Medulla oblongata (tissue), 1 donor: ENCODE results near the gene ZFAND3.
A peak's percentile ranks its signal among the peaks of the same experiment; 100 is the strongest.
"Not testable (repeated sequence)": the region's sequence is repeated elsewhere in the genome, so short reads cannot be mapped to it uniquely, and the experiment has no call there.

ENCODE experiments used
- DNase-seq: peaks from one replicate; pipeline ENCODE4 v3.0.0-alpha.2; 2015; ENCODE audit errors: extremely low spot score

The ZFAND3 gene

DNA sequence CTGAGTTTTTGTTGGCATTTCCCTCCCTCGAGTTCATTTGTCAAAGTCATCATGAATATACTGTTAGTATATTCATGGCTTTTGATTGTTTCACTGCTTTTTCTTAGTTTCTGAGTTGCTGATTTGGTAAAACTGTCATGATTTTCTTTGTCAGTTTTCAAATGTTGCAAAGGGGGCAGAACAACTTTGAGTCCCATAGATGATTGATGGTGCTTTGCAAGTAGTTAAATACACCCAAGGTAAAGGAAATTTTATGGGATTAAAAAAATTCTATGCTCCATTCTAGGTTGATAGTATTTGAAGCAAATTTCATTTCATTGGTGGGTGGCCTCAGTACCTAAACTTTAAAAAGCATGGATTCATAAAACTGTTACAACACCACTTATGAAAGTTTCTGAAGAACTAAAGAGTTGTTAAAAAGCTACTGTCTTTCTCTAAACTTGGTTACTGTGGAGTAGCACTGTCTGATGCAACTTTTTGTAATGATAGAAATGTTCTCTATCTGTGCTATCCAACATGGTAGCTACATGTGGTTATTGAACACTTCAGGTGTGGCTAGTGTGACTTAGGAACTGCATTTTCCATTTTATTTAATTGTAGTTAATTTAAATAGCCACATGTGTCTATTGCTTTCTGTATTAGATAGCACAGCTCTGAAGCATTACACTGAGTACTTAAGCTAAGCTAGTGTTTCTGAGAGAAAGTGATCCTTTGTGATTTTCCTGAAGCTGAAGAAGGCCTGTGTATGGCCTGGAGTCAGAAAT, 153.6 kb downstream of the ZFAND3 start:
- DNase-seq = no peak

GRCh38 chr6:37974381-37974780, 154.9 kb downstream of the ZFAND3 start:
- no peak for DNase-seq

GRCh38 chr6:37974943-37975342, 155.4 kb downstream of the ZFAND3 start:
- DNase-seq = no peak

DNA sequence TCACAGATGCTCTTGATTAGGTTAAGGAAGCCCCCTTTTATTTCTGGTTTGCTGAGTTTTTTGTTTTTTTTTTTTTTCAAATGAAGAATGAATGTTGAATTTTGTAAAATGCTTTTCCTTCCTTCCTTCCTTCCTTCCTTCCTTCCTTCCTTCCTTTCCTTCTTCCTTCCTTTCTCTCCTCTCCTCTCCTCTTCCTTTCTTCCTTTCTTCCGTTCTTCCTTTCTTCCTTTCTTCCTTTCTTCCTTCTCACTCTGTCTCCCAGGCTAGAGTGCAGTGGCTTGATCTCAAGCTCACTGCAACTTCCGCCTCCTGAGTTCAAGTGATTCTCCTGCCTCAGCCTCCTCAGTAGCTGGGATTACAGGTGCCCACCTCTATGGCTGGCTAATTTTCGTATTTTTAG, 158.2 kb downstream of the ZFAND3 start:
- DNase-seq = no peak

GRCh38 chr6:37979392-37980221, 160.1 kb downstream of the ZFAND3 start:
- DNase-seq = no peak

GRCh38 chr6:37980222-37980595, 160.7 kb downstream of the ZFAND3 start:
- DNase-seq = peak; percentile 40

DNA sequence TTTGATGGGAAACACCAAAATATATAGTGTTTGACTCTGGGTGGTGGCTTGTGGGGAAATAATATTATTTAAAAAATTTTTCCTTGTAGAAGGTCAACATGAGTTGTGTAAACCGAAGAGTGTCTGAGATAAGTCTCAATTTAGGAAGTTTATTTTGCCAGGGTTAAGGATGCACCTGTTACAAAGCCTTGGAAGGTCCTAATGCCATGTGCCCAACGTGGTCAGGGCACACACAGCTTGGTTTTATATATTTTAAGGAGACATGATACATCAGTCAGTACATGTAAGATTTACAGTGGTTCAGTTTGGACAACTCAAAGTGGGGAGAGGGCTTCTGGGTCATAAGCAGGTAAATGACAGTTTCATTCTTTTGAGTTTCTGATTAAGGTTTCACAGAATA, 162.1 kb downstream of the ZFAND3 start:
- no peak for DNase-seq

DNA sequence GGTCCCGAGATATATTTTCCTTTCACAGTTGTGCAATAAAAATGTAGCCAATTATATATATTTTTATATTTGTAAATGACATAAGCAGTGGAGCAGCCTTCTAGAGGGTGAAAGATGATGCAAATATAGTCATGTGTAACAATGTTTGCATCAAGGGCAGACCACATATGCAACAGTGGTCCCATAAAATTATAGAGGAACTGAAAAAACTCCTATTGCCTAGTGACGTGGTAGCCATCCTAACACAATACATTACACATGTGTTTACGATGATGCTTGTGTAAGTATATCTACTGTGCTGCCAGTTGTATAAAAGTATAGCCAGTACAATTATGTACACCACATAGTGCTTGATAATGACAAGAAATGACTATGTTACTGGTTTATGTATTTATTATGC, 162.8 kb downstream of the ZFAND3 start:
- no peak for DNase-seq

GRCh38 chr6:37983720-37984501, 164.4 kb downstream of the ZFAND3 start:
- no peak for DNase-seq

DNA sequence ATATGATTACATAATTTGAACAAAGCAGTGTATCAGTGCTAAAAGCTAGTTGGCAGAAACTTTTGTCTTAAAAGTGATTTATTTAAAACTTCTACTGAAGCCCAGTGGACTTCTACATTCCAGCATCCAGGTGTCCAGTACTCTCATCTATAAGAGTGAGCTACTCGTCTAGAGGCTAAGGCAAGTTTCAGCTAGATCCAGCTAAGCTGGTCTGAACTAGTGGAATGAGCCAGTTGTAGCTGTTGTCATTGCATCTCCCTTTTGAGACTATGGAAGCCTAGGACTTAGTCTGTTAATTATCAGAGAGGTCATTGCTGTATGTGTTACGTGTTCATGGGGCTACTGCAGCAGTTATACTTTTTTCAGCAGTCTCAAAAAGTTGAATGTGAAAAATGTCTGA, 165.1 kb downstream of the ZFAND3 start:
- no peak for DNase-seq

GRCh38 chr6:37985355-37985754, 165.8 kb downstream of the ZFAND3 start:
- no peak for DNase-seq

DNA sequence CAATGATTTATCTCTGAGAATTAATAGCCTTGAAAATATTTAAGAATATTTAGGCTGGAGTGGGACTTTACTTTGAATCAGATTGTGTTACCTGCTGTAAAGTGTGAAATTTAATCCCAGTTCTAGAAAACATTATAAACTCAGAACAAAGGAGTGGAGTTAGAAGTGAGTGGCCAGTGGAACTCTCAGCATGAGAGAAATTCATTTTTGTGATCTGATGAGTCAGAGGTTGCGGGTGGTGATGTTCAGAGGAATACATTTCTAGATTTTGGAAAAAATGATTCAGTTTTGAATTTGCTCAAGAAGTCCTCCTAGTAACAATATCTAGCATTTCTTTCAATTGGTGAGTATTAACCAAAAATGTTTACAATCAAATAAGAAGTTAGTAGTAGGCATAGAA, 167.5 kb downstream of the ZFAND3 start:
- no peak for DNase-seq

GRCh38 chr6:37987559-37987958, 168.0 kb downstream of the ZFAND3 start:
- DNase-seq = no peak

DNA sequence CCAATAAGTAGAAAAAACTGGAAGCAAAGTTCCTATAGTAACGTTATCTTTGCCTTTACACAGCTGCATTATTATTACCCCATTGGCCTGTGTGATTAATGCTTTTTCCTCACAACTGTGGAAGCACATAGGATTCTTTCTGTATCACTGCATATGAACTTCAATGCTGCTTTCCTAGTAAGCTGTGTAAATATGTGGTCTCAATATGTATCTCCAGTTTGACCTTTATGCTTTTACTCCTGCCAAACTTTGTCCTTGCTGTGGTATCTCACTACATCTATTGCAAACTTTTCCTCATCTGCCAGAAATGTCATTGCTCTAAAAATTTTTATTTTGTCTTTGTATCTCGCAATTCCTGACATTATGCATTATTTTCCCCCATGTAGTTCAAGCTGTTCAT, 168.6 kb downstream of the ZFAND3 start:
- no peak for DNase-seq

- no peak for DNase-seq
Measured at GRCh38 chr6:37988696-37989095, 169.2 kb downstream of the ZFAND3 start.

GRCh38 chr6:37990762-37991525, 171.4 kb downstream of the ZFAND3 start:
- peak; percentile 46 for DNase-seq

- no peak for DNase-seq
Measured at GRCh38 chr6:37992749-37993148, 173.2 kb downstream of the ZFAND3 start.

GRCh38 chr6:37993194-37993593, 173.7 kb downstream of the ZFAND3 start:
- not testable (repeated sequence) for DNase-seq

GRCh38 chr6:37993596-37993995, 174.1 kb downstream of the ZFAND3 start:
- no peak for DNase-seq

- no peak for DNase-seq
Measured at GRCh38 chr6:37994223-37994622, 174.7 kb downstream of the ZFAND3 start.

GRCh38 chr6:37998366-37998765, 178.8 kb downstream of the ZFAND3 start:
- DNase-seq = no peak

DNA sequence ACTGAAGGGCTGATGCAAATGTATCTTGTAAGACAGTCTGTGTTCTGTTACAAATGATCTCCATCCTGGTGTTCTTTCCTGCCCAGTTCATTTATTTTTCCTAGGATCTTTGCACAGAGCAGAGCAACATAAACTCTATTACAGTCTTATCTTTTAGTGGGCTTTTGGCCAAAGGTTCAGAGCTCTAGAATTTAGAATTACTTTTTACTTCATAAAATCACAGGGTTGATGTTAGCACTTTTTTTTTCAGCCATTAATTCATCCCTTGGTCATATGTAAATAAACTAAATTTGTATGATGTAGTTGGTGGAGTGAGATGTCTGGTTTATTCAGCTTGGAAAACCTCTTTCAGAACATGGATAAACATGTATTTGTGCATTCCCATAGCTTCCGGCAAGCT, 181.9 kb downstream of the ZFAND3 start:
- no peak for DNase-seq
